ENCODE results near the gene BROX. TPM values are rescaled to one million over a fixed set of nuclear protein-coding genes. Genes with fewer than 3 reads are reported as not detected.

The BROX gene
- total RNA-seq, 1 donor from 2014 or later = 74.7 TPM

GRCh38 chr1:222732216-222733159 lies 20.1 kb downstream of the BROX start:
- Mint-ChIP-seq H3K27ac (no peak overlapping the region), H3K27me3 (ENCODE audit: insufficient read depth, low read depth) (no peaks in the 10 kb centered on the region), H3K36me3 (peaks cover 11% of the 10 kb centered on the region), H3K9me3 (no peaks in the 10 kb centered on the region), H3K4me3 (no peak overlapping the region), H3K4me1 (peaks cover 9% of the 10 kb centered on the region)
- Histone ChIP-seq H3K36me3 (peaks cover 29% of the 10 kb centered on the region), H3K4me3 (no peak overlapping the region), H3K4me2 (no peak overlapping the region), H2AFZ (replicated peaks) (no peak overlapping the region), H3F3A (ENCODE audit: low read depth) (peaks cover 24% of the 10 kb centered on the region), H3K9me3 (ENCODE audit: low read depth) (no peaks in the 10 kb centered on the region), H3K4me1 (peaks cover 24% of the 10 kb centered on the region), H3K79me2 (ENCODE audit: low read depth) (no peaks in the 10 kb centered on the region), H3K27me3 (no peaks in the 10 kb centered on the region), H3K9ac (no peak overlapping the region), H3K27ac (no peak overlapping the region), H4K20me1 (ENCODE audit: low read depth) (peaks cover 5% of the 10 kb centered on the region)
- DNase-seq (ENCODE audit: low spot score) = no peak
- no peak for TF ChIP-seq EZH2phosphoT487 (IDR thresholded peaks at IDR 0.05)
- TF ChIP-seq CTCF (IDR thresholded peaks at IDR 0.05) = no peak

GRCh38 chr1:222734740-222735139 lies 22.4 kb downstream of the BROX start:
- no peaks in the 10 kb centered on the region for H3K9me3 ChIP-seq (ENCODE audit: low read depth)
- H3K36me3 ChIP-seq = peaks cover 29% of the 10 kb centered on the region
- TF ChIP-seq EZH2phosphoT487 (IDR thresholded peaks at IDR 0.05) (no peak), EZH2 (IDR thresholded peaks at IDR 0.05) (no peak), CTCF (IDR thresholded peaks at IDR 0.05) (no peak)
- no peak overlapping the region for H3K4me3 ChIP-seq
- no peak overlapping the region for H3K4me2 ChIP-seq
- Mint-ChIP-seq H3K4me3 (no peak overlapping the region), H3K36me3 (peaks cover 8% of the 10 kb centered on the region), H3K27ac (no peak overlapping the region), H3K27me3 (ENCODE audit: insufficient read depth, low read depth) (no peaks in the 10 kb centered on the region), H3K9me3 (no peaks in the 10 kb centered on the region), H3K4me1 (peaks cover 9% of the 10 kb centered on the region)
- H3F3A ChIP-seq (ENCODE audit: low read depth) = peaks cover 24% of the 10 kb centered on the region
- no peak overlapping the region for H3K27ac ChIP-seq
- no peaks in the 10 kb centered on the region for H3K79me2 ChIP-seq (ENCODE audit: low read depth)
- peaks cover 5% of the 10 kb centered on the region for H4K20me1 ChIP-seq (ENCODE audit: low read depth)
- H2AFZ ChIP-seq (replicated peaks) = no peak overlapping the region
- H3K9ac ChIP-seq = no peak overlapping the region
- no peak for DNase-seq (ENCODE audit: low spot score)
- H3K27me3 ChIP-seq = no peaks in the 10 kb centered on the region
- peaks cover 26% of the 10 kb centered on the region for H3K4me1 ChIP-seq

- Histone ChIP-seq H3K27ac (peak overlapping the region; percentile 7), H2AFZ (replicated peaks) (no peak overlapping the region), H4K20me1 (ENCODE audit: low read depth) (peaks cover 5% of the 10 kb centered on the region), H3K27me3 (no peaks in the 10 kb centered on the region), H3K79me2 (ENCODE audit: low read depth) (no peaks in the 10 kb centered on the region), H3K36me3 (peaks cover 20% of the 10 kb centered on the region), H3F3A (ENCODE audit: low read depth) (peaks cover 24% of the 10 kb centered on the region), H3K4me3 (no peak overlapping the region), H3K9me3 (ENCODE audit: low read depth) (no peaks in the 10 kb centered on the region), H3K9ac (no peak overlapping the region), H3K4me1 (peaks cover 26% of the 10 kb centered on the region), H3K4me2 (peak overlapping the region; percentile 48)
- Mint-ChIP-seq H3K4me1 (peaks cover 9% of the 10 kb centered on the region), H3K9me3 (no peaks in the 10 kb centered on the region), H3K4me3 (no peak overlapping the region), H3K27ac (no peak overlapping the region), H3K27me3 (ENCODE audit: insufficient read depth, low read depth) (no peaks in the 10 kb centered on the region), H3K36me3 (peaks cover 8% of the 10 kb centered on the region)
- no peak for TF ChIP-seq CTCF (IDR thresholded peaks at IDR 0.05)
- no peak for TF ChIP-seq EZH2phosphoT487 (IDR thresholded peaks at IDR 0.05)
- no peak for TF ChIP-seq EZH2 (IDR thresholded peaks at IDR 0.05)
- DNase-seq (ENCODE audit: low spot score) = peak; percentile 72
Measured at GRCh38 chr1:222736470-222736869, 24.1 kb downstream of the BROX start.
